LNCaP clone FGC (cell line): ENCODE results near the gene ABLIM1.

Experiments used
- DNase-seq: peaks from one replicate; pipeline ENCODE4 v3.0.0-alpha.2; 2011; ENCODE audit warnings: low read depth
- H3K4me3 ChIP-seq: 2 replicates; pipeline ENCODE4 v1.5.1; 2011; ENCODE audit warnings: mild to moderate bottlenecking, low read depth, low read length, control low read depth
- CTCF ChIP-seq: IDR thresholded peaks from 2 replicates; pipeline ENCODE4 v1.5.1; 2012; ENCODE audit warnings: mild to moderate bottlenecking; ENCODE audit not compliant: control insufficient read depth, insufficient read depth; ENCODE audit errors: extremely low read depth

ABLIM1 gene

DNA sequence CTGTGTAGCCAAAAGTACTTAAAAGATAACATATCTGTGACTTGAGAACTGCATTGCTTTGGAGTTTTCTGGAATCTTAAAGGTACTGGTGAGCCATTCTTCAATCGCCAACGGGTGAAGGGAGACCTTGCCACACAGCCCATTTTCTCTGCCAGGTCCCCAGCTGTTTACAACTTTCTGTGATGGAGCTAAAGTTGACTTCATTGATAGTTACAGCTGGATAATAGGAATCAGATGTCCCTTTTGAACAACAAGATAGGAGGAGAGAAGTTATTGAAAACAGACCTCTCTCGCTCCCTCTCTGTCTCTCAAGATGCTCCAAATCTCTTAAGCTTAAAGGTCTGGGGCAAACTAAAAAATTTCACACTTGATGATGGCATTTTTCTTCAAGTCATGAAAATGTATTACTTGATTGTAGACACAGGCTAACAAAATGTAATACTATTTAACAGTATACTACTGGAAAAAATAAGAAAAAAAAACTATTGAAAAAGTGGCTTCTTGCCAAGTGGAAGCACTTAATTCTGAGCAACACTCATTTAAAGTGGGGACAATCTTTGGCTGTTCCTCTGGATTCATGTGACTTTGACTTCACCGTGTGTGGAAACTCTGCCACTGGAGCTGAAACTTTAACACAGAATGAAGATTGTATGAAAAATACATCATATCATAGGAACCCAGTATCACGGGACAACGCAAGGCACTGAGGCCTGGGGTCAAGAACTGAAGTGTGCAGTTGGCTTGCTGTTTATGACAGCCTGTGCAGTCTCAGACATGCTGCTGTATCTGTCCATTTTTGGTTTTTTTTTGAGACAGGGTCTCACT, 175.4 kb downstream of the ABLIM1 start:
- no peak overlapping the region for H3K4me3 ChIP-seq
- DNase-seq: no peak
- no peak for TF ChIP-seq CTCF

DNA sequence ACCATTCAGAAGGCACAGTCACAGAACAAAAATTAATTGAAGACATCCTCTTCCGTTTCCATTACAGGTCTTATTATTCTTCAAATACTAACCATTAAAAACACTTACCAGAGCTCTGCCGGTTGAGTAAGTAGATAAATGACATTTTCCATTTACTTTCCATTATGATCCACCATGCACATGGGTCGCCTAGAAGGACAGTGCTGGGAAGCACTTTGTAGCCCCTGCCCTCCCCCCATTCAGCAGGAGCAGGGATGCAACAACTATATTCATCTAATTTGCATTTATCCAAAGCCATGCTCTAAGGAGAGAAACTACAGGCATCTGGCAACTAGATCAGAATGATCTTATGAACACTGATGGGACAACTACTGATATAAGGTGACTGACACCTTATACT, 177.0 kb downstream of the ABLIM1 start:
- no peak for TF ChIP-seq CTCF
- H3K4me3 ChIP-seq: no peak overlapping the region
- no peak for DNase-seq

DNA sequence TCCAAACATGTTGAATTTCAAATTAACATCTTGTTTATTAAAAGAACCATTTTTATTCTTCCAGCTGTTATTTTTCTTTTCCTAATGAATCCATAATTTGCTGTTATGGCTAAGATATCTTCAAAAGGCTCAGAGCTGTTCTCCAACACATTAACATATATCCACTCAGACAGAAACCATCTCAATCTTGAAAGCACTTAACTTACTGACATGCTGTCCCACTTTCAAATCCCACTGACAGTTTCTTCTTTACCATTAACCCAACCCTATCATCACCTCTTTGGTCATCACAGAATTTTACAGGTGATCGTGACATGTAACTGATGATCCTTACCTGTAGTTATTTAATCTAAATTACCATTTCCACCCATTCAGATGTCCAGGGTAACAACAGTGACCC, 178.2 kb downstream of the ABLIM1 start:
- no peak for TF ChIP-seq CTCF
- DNase-seq: no peak

GRCh38 chr10:114479307-114479706, 178.8 kb downstream of the ABLIM1 start:
- DNase-seq: no peak
- no peak for TF ChIP-seq CTCF
- H3K4me3 ChIP-seq: no peak overlapping the region

More for the DNA sequence above, 178.2 kb downstream of the ABLIM1 start:
- H3K4me3 ChIP-seq: no peak overlapping the region

DNA sequence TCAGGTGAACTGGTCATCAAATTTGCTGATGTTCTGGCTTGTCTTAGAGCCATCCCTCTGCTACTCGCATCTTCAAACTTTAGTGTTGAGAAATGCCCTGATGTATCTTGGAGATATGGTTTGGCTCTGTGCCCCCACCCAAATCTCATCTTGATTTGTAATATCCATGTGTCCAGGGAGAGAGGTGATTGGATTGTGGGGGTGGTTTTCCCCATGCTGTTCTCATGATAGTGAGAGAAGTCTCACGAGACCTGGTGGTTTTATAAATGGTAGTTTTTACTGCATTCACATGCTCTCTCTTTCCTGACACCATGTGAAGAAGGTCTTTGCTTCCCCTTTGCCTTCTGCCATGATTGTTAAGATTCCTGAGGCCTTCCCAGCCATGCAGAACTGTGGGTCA, 179.8 kb downstream of the ABLIM1 start:
- no peak for TF ChIP-seq CTCF
- no peak for DNase-seq
- H3K4me3 ChIP-seq: no peak overlapping the region

DNA sequence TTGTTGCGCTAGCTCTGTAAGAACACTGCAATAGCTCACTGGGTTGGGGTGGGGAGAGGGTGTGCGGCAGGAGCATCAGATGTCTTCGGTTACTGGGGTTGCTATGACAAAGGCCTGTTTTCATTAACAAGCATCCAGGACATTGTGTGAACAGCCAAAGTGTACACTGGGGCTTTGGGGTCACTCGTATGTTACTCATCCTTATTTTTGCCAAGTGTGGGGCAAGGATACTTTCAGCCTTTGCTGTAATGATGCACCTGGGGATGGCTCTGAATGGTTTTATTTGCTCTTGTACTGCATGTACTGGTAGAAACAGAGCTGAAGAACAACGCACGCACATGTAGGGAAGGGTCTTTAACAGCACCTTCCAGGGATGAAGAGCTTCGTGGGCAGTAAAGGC, 180.8 kb downstream of the ABLIM1 start:
- DNase-seq: no peak
- no peak for TF ChIP-seq CTCF
- no peak overlapping the region for H3K4me3 ChIP-seq

GRCh38 chr10:114474989-114475388, 183.1 kb downstream of the ABLIM1 start:
- no peak overlapping the region for H3K4me3 ChIP-seq
- no peak for DNase-seq
- TF ChIP-seq CTCF: no peak
